Bronchial epithelial cell (primary cell): ENCODE measurements around the gene KRTAP4-7. TPM values are rescaled to one million over a fixed set of nuclear protein-coding genes. Genes with fewer than 3 reads are reported as not detected.
"Not testable (repeated sequence)": the region's sequence is repeated elsewhere in the genome, so short reads cannot be mapped to it uniquely, and the experiment has no call there.

Experiments used
- DNase-seq: peaks from one replicate; pipeline ENCODE4 v3.0.0-alpha.2; 2010; ENCODE audit warnings: low read depth
- FAIRE-seq: peaks from 2 replicates; lab custom pipeline; 2011; peaks lifted over from hg19 to GRCh38; lab: Jason Lieb, UNC
- H3K27me3 ChIP-seq: 2 replicates; pipeline ENCODE4 v1.5.1; 2011; ENCODE audit warnings: low read length; ENCODE audit not compliant: control insufficient read depth, insufficient read depth
- H3K36me3 ChIP-seq: 2 replicates; pipeline ENCODE4 v1.5.1; 2011; ENCODE audit warnings: low read length; ENCODE audit not compliant: control insufficient read depth, insufficient read depth
- H3K4me3 ChIP-seq: 2 replicates; pipeline ENCODE4 v1.5.1; 2011; ENCODE audit warnings: mild to moderate bottlenecking, low read depth, low read length, control low read depth
- total RNA-seq: library from RNA; depleted of rRNA; stranded (reverse); fragments of >200 nt; gene quantifications from 2 replicates; pipeline ENCODE4 v1.2.1, GENCODE V29; 2014
- TF ChIP-seq, protein P1 (sequence below): IDR thresholded peaks from 2 replicates; pipeline ENCODE4 v1.5.1; 2011; ENCODE audit warnings: mild to moderate bottlenecking, moderate library complexity, low read length, control low read depth, inconsistent platforms; ENCODE audit not compliant: insufficient read depth, severe bottlenecking

Gene KRTAP4-7
- total RNA-seq, 1 donor from 2014 or later = not detected

DNA sequence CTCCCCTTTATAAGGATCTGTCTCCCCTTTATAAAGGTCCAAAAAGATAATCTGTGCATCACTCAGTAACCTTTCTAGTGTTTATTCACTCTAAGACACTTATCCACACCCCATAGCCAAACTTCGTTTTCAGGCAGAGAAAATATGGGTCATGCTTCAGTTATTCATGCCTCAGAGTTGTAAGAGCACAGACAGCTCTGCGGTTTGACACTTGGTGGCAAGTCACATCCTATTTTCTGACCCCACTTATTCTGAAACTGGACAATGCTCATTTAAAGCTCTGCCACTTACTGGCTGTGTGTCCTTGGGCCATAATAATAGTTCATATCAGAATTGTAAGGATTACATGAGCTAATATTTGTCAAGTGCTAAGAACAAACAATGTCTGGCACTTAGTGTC, 34.8 kb upstream of the KRTAP4-7 start:
- Histone ChIP-seq H3K27me3 (no peaks in the 10 kb centered on the region), H3K4me3 (no peak overlapping the region), H3K36me3 (no peaks in the 10 kb centered on the region)
- peak; percentile 23 for FAIRE-seq
- no peak for DNase-seq
- TF ChIP-seq, protein P1, sequence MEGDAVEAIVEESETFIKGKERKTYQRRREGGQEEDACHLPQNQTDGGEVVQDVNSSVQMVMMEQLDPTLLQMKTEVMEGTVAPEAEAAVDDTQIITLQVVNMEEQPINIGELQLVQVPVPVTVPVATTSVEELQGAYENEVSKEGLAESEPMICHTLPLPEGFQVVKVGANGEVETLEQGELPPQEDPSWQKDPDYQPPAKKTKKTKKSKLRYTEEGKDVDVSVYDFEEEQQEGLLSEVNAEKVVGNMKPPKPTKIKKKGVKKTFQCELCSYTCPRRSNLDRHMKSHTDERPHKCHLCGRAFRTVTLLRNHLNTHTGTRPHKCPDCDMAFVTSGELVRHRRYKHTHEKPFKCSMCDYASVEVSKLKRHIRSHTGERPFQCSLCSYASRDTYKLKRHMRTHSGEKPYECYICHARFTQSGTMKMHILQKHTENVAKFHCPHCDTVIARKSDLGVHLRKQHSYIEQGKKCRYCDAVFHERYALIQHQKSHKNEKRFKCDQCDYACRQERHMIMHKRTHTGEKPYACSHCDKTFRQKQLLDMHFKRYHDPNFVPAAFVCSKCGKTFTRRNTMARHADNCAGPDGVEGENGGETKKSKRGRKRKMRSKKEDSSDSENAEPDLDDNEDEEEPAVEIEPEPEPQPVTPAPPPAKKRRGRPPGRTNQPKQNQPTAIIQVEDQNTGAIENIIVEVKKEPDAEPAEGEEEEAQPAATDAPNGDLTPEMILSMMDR = no peak

DNA sequence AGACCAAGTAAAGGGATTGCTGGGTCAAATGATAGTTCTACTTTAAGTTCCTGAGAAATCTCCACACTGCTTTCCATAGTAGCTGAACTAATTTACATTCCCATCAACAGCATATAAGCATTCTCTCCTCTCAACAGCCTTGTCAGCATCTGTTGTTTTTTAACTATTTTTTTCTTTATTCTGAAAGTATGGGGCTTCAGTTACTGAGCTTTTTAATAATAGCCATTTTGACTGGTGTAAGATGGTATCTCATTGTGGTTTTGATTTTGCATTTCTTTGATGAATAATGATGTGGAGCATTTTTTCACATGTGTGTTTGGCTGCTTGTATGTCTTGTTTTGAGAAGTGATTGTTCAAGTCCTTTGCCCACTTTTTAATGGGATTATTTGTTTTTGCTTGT, 31.4 kb upstream of the KRTAP4-7 start:
- TF ChIP-seq, protein P1 = no peak
- FAIRE-seq = no peak
- H3K36me3 ChIP-seq = no peaks in the 10 kb centered on the region
- no peak for DNase-seq
- no peak overlapping the region for H3K4me3 ChIP-seq
- H3K27me3 ChIP-seq = no peaks in the 10 kb centered on the region

DNA sequence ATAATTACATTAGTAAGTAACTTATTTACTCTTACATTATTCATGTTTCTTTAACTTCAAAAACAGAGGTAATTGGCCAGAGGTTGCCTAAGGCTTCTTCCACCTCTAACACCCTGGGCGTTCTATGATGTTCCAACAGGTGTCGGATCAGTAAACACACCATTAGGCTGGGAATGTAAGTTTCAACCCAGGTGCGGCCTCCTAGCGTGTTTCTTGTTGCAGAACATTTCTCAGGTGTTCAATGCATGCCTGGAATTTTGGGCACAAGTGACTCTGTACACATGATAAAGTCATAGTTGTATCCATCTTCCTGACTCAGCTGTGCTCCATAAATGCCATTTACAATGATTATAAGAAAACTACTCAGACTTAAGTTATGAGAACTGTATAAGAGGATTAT, 29.9 kb upstream of the KRTAP4-7 start:
- Histone ChIP-seq H3K27me3 (no peaks in the 10 kb centered on the region), H3K36me3 (no peaks in the 10 kb centered on the region), H3K4me3 (no peak overlapping the region)
- FAIRE-seq (no peak), DNase-seq (no peak)
- TF ChIP-seq, protein P1 = no peak

DNA sequence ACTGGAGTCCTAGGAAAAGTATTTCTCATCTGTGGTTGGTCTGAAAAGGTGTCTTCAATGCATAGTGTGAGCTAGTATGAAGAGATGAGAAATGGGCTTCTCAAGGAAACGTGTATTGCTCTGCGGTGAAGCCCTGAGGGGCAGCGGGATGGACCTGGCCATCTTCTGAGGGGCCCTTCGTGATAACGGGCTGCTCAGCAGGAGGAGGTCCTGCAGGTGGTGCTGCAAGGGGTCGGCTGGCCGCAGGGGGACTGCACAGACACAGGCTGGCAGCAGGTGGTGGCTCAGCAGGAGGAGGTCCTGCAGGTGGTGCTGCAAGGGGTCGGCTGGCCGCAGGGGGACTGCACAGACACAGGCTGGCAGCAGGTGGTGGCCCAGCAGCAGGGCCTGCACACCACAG, 29.4 kb upstream of the KRTAP4-7 start:
- H3K4me3 ChIP-seq, H3K36me3 ChIP-seq, DNase-seq, H3K27me3 ChIP-seq: not testable (repeated sequence)
- peak; percentile 23 for FAIRE-seq

DNA sequence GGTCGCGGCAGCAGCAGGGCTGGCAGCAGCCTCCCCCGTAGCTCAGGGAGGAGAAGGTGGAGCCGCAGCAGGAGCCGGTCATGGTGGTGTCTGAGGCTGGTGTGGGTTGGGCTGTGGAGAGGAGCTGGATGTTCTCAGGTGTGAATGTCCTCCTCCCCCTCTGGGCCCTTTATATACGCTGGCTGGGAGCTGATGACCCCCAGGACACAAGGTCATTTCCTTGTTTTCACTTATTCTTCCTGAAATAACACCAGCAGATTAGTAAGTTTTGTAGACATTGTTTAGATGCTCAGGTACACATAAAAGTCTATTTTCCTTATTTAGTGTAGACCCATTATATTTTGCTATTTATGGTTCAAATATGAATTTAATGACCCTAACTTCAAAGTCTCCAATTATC, 28.8 kb upstream of the KRTAP4-7 start, which contains the start of gene KRTAP2-2:
Gene KRTAP2-2 (minus strand): TSS at position 101 of the 400 bp plus-strand sequence. CDS start 19 bp downstream, at position 82.
- not testable (repeated sequence) for H3K36me3 ChIP-seq, H3K27me3 ChIP-seq, H3K4me3 ChIP-seq, FAIRE-seq, DNase-seq

DNA sequence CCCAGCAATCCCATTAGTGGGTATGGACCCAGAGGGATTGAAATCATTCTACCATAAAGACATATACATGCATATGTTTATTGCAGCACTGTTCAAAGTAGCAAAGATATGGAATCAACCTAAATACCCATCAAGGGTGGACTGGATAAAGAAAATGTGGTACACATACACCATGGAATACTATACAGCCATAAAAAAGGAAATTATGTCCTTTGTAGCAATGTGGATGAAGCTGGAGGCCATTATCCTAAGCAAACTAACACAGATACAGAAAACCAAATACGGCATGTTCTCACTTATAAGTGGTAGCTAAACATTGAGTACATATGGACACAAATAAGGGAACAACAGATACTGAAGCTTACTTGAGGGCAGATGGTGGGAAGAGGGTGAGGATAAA, 26.4 kb upstream of the KRTAP4-7 start:
- no peak for DNase-seq
- H3K36me3 ChIP-seq = no peaks in the 10 kb centered on the region
- FAIRE-seq = no peak

DNA sequence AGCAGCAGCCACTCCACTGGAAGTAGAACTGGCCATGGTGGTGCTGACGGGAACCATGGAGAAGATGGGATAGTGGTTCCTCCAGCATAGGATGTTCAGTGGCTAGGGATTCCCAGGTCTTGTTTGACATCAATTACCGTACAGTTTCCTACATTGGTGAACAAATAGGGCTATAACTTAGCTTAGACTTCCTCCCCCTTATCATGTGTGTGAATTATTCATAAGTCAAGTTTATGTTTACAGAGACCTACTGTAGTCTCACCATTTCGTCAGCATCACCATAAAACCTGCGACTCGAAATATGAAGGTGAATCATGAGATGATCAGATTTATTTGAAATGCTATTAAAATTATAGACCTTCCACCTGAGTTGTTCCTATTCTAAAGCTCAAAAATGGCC, 25.2 kb upstream of the KRTAP4-7 start:
- DNase-seq (no peak), FAIRE-seq (no peak)
- Histone ChIP-seq H3K36me3 (no peaks in the 10 kb centered on the region), H3K4me3 (no peak overlapping the region), H3K27me3 (no peaks in the 10 kb centered on the region)
- TF ChIP-seq, protein P1 = no peak

More for the DNA sequence above, 26.4 kb upstream of the KRTAP4-7 start:
- Histone ChIP-seq H3K27me3 (no peaks in the 10 kb centered on the region), H3K4me3 (no peak overlapping the region)
- TF ChIP-seq, protein P1 = no peak

DNA sequence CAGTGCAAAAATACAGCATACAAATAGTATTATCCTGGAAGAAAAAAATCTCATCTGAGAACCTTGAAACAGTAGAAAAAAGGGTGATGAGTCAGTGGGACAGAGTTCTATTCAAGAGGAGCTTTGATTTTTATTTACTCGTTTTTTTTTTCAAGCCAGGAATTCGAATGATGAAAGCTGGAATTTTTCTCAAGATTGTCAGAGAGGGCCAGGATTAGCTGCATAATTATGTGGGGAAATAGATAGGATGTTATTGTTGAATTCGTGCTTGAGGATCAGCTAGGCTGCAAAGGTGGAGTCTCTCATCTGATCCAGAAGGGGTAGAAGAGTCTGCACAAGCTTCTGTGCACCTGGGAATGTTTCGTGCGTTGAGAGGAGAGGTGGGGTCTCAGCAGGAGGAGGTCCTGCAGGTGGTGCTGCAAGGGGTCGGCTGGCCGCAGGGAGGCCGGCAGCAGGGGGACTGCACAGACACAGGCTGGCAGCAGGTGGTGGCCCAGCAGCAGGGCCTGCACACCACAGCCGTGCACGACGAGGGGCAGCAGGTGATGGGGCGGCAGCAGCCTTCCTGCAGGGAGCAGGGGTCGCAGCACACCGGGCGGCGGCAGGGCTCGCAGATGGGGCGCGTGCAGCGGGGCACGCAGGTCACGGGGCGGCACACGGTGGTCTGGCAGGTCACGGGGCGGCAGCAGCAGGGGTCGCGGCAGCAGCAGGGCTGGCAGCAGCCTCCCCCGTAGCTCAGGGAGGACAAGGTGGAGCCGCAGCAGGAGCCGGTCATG, 24.5 kb upstream of the KRTAP4-7 start:
- H3K4me3 ChIP-seq, H3K36me3 ChIP-seq, H3K27me3 ChIP-seq, FAIRE-seq: not testable (repeated sequence)
- peak; percentile 61 for DNase-seq
